ENCODE results near the gene SLC25A44.
"Not testable (repeated sequence)": the region's sequence is repeated elsewhere in the genome, so short reads cannot be mapped to it uniquely, and the experiment has no call there.

Gene SLC25A44

DNA sequence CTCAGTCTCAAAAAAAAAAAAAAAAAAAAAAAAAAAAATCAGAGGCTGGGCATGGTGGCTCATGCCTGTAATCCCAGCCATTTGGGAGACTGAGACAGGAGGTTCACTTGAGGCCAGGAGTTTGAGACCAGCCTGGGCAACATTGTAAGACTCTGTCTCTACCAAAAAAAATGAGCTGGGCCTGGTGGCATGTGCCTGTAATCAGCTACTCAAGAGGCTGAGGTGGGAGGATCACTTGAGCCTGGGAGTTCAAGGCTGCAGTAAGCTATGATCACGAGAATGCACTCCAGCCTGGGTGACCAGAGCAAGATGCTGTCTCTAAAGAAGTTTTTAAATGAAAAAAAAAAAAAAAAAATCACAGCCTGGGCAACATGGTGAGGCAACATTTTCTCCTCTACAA is 30.2 kb upstream of the SLC25A44 start:
- DNase-seq (ENCODE audit: low read depth in 3 of 3) = no peak

GRCh38 chr1:156164125-156164831 is 29.6 kb upstream of the SLC25A44 start:
- no peak for DNase-seq (ENCODE audit: low read depth in 3 of 3)

- DNase-seq (ENCODE audit: low read depth in 3 of 3) = no peak
Observed at GRCh38 chr1:156165083-156165482, 28.8 kb upstream of the SLC25A44 start.

- DNase-seq (ENCODE audit: low read depth in 3 of 3) = no peak
Observed at GRCh38 chr1:156167536-156167935, 26.4 kb upstream of the SLC25A44 start.

DNA sequence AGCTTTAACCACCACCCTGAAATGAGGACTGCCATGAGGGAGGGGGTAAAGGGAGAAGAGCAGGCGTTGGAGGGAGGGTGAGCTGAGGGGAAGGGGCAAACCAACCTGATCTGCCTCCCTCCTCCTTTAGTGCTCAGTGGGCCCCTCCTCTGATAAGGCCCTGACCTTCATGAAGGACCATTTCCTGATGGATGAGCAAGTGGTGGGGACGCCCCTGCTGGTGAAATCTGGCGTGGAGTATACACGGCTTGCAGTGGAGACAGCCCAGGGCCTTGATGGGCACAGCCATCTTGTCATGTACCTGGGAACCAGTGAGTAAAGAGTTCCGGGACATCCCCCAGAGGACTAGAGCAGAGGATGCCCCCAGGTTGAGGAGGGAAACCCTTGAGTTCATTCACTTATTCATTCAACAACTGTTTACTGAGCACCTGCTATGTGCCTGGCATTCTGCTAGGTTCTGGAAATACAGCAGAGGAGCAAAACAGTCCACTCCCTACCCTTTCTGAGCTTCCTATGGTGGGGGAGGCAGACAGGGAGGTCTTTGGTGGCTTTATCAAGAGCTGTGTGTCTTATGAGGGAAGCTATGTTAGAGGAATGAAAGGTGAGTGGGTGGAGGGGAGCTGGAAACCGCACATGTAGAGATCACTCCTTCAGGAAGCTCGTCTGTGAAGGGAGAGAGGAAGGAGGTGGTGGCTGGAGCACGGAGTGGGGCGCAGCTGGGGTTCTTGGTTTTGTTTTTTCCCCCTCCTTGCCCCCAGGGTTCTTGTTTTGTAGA is 21.0 kb upstream of the SLC25A44 start:
- no peak for DNase-seq (ENCODE audit: low read depth in 3 of 3)

DNA sequence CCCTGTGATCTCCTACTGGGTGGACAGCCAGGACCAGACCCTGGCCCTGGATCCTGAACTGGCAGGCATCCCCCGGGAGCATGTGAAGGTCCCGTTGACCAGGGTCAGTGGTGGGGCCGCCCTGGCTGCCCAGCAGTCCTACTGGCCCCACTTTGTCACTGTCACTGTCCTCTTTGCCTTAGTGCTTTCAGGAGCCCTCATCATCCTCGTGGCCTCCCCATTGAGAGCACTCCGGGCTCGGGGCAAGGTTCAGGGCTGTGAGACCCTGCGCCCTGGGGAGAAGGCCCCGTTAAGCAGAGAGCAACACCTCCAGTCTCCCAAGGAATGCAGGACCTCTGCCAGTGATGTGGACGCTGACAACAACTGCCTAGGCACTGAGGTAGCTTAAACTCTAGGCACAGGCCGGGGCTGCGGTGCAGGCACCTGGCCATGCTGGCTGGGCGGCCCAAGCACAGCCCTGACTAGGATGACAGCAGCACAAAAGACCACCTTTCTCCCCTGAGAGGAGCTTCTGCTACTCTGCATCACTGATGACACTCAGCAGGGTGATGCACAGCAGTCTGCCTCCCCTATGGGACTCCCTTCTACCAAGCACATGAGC is 17.2 kb upstream of the SLC25A44 start:
- DNase-seq (ENCODE audit: low read depth in 3 of 3) = no peak

DNA sequence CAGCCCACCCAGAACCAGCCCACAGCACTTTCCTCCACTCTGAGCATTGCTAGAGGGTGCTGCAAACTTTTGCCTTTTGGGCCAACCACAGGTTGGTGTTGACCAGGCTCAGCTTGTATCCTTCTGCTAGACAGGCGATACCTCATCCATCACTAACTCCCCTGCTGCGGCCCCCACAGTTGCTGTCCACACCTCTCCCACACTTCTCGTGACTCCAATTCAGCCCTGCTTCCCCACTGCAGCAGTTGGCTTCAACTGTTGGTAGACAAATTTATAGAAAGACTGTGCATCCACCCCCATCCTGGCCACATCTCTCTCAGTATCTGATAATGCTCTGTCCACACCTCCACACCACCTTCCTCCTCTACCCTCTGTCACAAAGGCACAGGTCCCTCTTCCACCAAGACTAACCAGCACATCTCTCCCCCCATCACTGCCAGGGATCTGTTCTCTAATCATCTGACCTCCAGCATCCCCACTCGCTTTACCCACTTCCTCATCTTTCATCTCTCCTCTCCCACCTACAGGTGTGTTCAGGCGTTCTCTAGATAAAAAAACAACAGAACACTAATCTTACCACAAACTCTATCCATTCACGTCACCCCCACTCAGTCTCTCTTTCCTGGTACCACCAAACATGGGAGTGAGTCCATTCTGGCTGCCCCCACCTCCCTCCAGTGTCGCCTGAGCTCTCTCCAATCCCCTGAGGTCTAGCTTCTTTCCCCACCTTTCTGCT is 15.8 kb upstream of the SLC25A44 start:
- no peak for DNase-seq (ENCODE audit: low read depth in 3 of 3)

DNA sequence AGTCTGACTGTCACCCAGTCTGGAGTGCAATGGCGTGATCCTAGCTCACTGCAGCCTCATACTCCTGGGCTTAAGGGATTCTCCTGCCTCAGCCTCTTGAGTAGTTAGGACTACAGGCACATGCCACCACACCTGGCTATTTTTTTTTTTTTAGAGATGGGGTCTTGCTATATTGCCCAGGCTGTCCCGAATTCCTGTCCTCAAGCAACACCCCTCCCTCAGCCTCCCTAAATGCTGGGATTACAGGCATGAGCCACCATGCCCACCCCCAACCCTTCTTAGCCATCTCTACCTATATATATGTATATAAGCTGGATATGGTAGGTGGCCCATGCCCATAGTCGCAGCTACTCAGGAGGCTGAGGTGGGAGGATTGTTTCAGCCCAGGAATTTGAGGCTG is 13.4 kb upstream of the SLC25A44 start:
- DNase-seq (ENCODE audit: low read depth in 3 of 3) = no peak

DNA sequence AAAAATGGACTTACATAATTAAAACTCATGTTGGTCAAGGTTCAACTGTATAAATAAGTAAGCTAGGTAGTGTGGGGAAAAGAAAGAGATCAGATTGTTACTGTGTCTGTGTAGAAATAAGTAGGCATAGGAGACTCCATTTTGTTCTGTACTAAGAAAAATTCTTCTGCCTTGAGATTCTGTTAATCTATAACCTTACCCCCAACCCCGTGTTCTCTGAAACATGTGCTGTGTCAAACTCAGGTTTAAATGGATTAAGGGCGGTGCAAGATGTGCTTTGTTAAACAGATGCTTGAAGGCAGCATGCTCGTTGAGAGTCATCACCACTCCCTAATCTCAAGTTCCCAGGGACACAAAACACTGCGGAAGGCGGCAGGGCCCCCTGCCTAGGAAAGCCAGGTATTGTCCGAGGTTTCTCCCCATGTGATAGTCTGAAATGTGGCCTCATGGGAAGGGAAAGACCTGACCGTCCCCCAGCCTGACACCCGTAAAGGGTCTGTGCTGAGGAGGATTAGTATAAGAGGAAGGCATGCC is 12.4 kb upstream of the SLC25A44 start:
- not testable (repeated sequence) for DNase-seq (ENCODE audit: low read depth in 3 of 3)

- not testable (repeated sequence) for DNase-seq (ENCODE audit: low read depth in 3 of 3)
Observed at GRCh38 chr1:156182010-156182779, 11.7 kb upstream of the SLC25A44 start.

GRCh38 chr1:156186347-156187177 is 7.3 kb upstream of the SLC25A44 start:
- DNase-seq (ENCODE audit: low read depth in 3 of 3) = not testable (repeated sequence)

GRCh38 chr1:156190265-156190664 is 3.6 kb upstream of the SLC25A44 start:
- not testable (repeated sequence) for DNase-seq (ENCODE audit: low read depth in 3 of 3)

- no peak for DNase-seq (ENCODE audit: low read depth in 3 of 3)
Observed at GRCh38 chr1:156191292-156191964, 2.5 kb upstream of the SLC25A44 start.

DNA sequence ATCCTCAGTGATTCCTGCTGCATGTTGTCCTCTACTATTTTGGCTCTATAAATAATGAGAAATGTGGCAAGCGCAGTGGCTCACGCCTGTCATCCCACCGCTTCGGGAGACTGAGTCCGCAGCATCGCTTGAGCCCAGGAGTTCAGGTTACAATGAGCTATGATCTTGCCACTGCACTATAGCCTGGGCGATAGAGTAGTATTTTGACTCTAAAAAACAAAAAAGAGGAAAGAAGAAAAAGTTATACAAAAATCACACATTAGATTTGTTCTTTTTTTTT is 756 bp upstream of the SLC25A44 start:
- DNase-seq (ENCODE audit: low read depth in 3 of 3) = no peak

GRCh38 chr1:156194300-156194652 is 372 bp downstream of the SLC25A44 start:
- DNase-seq (ENCODE audit: low read depth in 3 of 3) = no peak

- no peak for DNase-seq (ENCODE audit: low read depth in 3 of 3)
Observed at GRCh38 chr1:156195853-156196252, 1.9 kb downstream of the SLC25A44 start.

DNA sequence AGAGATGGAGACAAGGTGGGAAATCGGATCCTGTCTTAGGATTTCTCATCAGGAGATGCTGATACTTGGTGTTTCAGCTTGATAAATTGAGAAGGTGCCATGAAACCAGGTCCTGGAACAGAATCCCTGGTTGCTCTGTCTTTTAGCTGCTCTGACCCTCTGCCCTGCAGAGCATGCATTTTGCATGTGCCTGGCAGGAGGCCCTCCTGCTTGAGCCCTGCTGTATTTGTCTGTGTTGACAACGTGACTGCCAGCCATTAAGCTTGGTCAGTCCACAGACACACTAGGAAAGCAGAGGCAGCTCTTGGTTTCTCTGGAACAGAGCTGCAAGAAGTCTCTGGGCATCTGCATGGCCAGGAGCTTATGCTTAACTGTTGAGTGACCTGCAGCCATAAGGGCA is 2.5 kb downstream of the SLC25A44 start:
- DNase-seq (ENCODE audit: low read depth in 3 of 3) = no peak

DNA sequence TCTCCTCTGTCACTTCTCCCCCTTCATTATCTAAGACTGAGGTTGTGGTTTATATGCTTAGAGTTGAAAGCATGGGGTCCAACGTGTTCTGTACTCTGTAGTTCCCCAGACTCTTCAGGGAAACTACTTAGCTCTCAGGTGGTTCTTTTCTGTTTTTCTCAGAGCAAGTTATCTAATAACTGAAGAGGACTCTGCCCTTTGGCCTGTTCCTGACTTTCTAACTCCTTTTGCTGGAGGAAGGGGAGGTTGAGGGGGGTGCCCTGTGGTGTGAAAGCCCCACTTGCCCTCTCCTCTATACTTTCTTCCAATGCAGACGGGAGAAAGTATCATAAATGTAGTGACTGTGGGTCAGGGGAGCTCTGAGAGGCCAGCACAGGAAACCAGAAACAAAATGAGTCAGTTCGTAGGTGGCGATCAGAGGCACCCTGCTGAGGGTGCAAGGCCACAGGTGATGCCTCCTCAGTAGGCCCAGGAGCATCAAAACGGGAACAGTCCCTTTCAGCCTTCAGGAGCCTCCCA is 5.0 kb downstream of the SLC25A44 start:
- DNase-seq (ENCODE audit: low read depth in 3 of 3) = no peak

DNA sequence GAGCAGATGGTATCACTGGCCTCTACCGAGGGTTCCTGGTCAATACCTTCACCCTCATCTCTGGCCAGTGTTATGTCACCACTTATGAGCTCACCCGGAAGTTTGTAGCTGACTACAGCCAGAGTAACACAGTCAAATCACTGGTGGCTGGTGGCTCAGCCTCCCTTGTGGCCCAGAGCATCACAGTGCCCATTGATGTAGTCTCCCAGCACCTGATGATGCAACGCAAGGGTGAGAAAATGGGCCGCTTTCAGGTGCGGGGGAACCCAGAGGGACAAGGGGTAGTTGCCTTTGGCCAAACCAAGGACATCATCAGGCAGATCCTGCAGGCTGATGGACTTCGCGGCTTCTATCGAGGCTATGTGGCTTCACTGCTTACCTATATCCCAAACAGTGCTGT is 6.1 kb downstream of the SLC25A44 start:
- no peak for DNase-seq (ENCODE audit: low read depth in 3 of 3)

- no peak for DNase-seq (ENCODE audit: low read depth in 3 of 3)
Observed at GRCh38 chr1:156203331-156203730, 9.4 kb downstream of the SLC25A44 start.
